Stimulated activated CD8-positive, alpha-beta memory T cell treated with anti-CD3 and anti-CD28 coated beads, Interleukin-4, amount 100 ng/mL, for 48 hours (primary cell): ENCODE data around the gene PCDHA3.
"Not testable (repeated sequence)": the region's sequence is repeated elsewhere in the genome, so short reads cannot be mapped to it uniquely, and the experiment has no call there.

Source experiments
- DNase-seq: peaks from one replicate; pipeline ENCODE4 v3.0.0-alpha.2; 2020

Gene PCDHA3

GRCh38 chr5:140800816-140801493, at the start of gene PCDHA3:
TSS of gene PCDHA3 (plus strand) at chr5:140801057.
- no peak for DNase-seq

GRCh38 chr5:140753561-140753960, 47.3 kb upstream of the PCDHA3 start:
- DNase-seq: no peak

- no peak for DNase-seq
These were observed 36.5 kb upstream of the PCDHA3 start for GRCh38 chr5:140764177-140764973.

- DNase-seq: no peak
These were observed 33.4 kb upstream of the PCDHA3 start for GRCh38 chr5:140767444-140767843.

- no peak for DNase-seq
These were observed 20.3 kb upstream of the PCDHA3 start for GRCh38 chr5:140780512-140780911.

- no peak for DNase-seq
These were observed 14.8 kb upstream of the PCDHA3 start, which contains the start of gene PCDHA1 for GRCh38 chr5:140785905-140786686. TSS of gene PCDHA1 (plus strand) at chr5:140786140.

- DNase-seq: not testable (repeated sequence)
These were observed 13.4 kb upstream of the PCDHA3 start for GRCh38 chr5:140787422-140787821.

- not testable (repeated sequence) for DNase-seq
These were observed 12.9 kb upstream of the PCDHA3 start for GRCh38 chr5:140787849-140788504.

GRCh38 chr5:140791089-140791488, 9.8 kb upstream of the PCDHA3 start:
- no peak for DNase-seq

- DNase-seq: no peak
These were observed 6.1 kb upstream of the PCDHA3 start, which contains the start of gene PCDHA2 for GRCh38 chr5:140794595-140795258. TSS of gene PCDHA2 (plus strand) at chr5:140794852.

GRCh38 chr5:140795259-140795641, 5.6 kb upstream of the PCDHA3 start:
- DNase-seq: no peak

GRCh38 chr5:140796072-140796717, 4.7 kb upstream of the PCDHA3 start:
- DNase-seq: not testable (repeated sequence)

- DNase-seq: no peak
These were observed 4.2 kb upstream of the PCDHA3 start for GRCh38 chr5:140796718-140797095.

GRCh38 chr5:140801494-140801841, 611 bp downstream of the PCDHA3 start:
- no peak for DNase-seq

- DNase-seq: not testable (repeated sequence)
These were observed 1.5 kb downstream of the PCDHA3 start for GRCh38 chr5:140802381-140802780.

- DNase-seq: no peak
These were observed 2.0 kb downstream of the PCDHA3 start for GRCh38 chr5:140802781-140803271.

- peak; percentile 43 for DNase-seq
These were observed 6.2 kb downstream of the PCDHA3 start, which contains the start of gene PCDHA4 for GRCh38 chr5:140806834-140807775. TSS of gene PCDHA4 (plus strand) at chr5:140807068.

GRCh38 chr5:140808241-140808888, 7.5 kb downstream of the PCDHA3 start:
- DNase-seq: not testable (repeated sequence)

- no peak for DNase-seq
These were observed 8.0 kb downstream of the PCDHA3 start for GRCh38 chr5:140808889-140809291.
